NB4 (cell line): ENCODE measurements around the gene MRM1.

Experiments
- CTCF ChIP-seq: IDR thresholded peaks from one replicate; pipeline ENCODE4 v1.5.1; 2012; ENCODE audit warnings: low read depth, low read length
- POLR2A ChIP-seq: IDR thresholded peaks from 2 replicates; pipeline ENCODE4 v1.6.1; 2011; ENCODE audit warnings: mild to moderate bottlenecking; ENCODE audit not compliant: insufficient read length; ENCODE audit errors: extremely low read depth

GRCh38 chr17:36576793-36577192, 24.6 kb upstream of the MRM1 start:
- no peak for TF ChIP-seq POLR2A
- no peak for TF ChIP-seq CTCF
